HepG2 (cell line): ENCODE data around the gene NME8. TPM values are rescaled to one million over a fixed set of nuclear protein-coding genes. Genes with fewer than 3 reads are reported as not detected.
A peak's percentile ranks its signal among the peaks of the same experiment; 100 is the strongest.

ENCODE experiments used
- ARHGAP35 ChIP-seq: sonication (generic); formaldehyde crosslinking; IDR thresholded peaks from 2 replicates; pipeline ENCODE4 v1.9.0; 2022; ENCODE audit warnings: mild to moderate bottlenecking, inconsistent platforms, moderate library complexity, missing genetic modification reagents, borderline replicate concordance
- E2F2 ChIP-seq: sonication (generic); formaldehyde crosslinking; IDR thresholded peaks from 2 replicates; pipeline ENCODE4 v1.4.0; 2020; ENCODE audit warnings: missing genetic modification reagents, borderline replicate concordance
- FOXA1 ChIP-seq, 2 experiments: fragments of 450-650 bp in 1 of 2; sonication (generic) in 1 of 2; formaldehyde crosslinking in 1 of 2; IDR thresholded peaks; 2 replicates each; pipeline versions ENCODE4 v1.4.0 to v1.6.1; 2016 to 2020; ENCODE audit warnings: missing genetic modification reagents in 1 of 2
- HIVEP1 ChIP-seq: sonication (generic); formaldehyde crosslinking; IDR thresholded peaks from 2 replicates; pipeline ENCODE4 v1.4.0; 2020; ENCODE audit warnings: mild to moderate bottlenecking, missing genetic modification reagents
- HOXA7 ChIP-seq: sonication (generic); formaldehyde crosslinking; IDR thresholded peaks from 2 replicates; pipeline ENCODE4 v1.8.1; 2022; ENCODE audit warnings: mild to moderate bottlenecking, missing genetic modification reagents, moderate library complexity
- JUND ChIP-seq: sonication (generic); formaldehyde crosslinking; IDR thresholded peaks from 2 replicates; pipeline ENCODE4 v1.8.0; 2022; ENCODE audit warnings: mild to moderate bottlenecking, missing genetic modification reagents
- MIER2 ChIP-seq: IDR thresholded peaks from 2 replicates; pipeline ENCODE4 v1.6.1; 2016; ENCODE audit warnings: missing biosample characterization, missing genetic modification reagents
- NRL ChIP-seq: sonication (generic); formaldehyde crosslinking; IDR thresholded peaks from 2 replicates; pipeline ENCODE4 v1.5.0; 2020; ENCODE audit warnings: missing genetic modification reagents, mild to moderate bottlenecking, moderate library complexity, borderline replicate concordance
- POGZ ChIP-seq: sonication (generic); formaldehyde crosslinking; IDR thresholded peaks from 2 replicates; pipeline ENCODE4 v1.4.0; 2020; ENCODE audit warnings: mild to moderate bottlenecking, missing genetic modification reagents
- SIX4 ChIP-seq: sonication (generic); formaldehyde crosslinking; IDR thresholded peaks from 2 replicates; pipeline ENCODE4 v1.4.0; 2020; ENCODE audit warnings: missing genetic modification reagents
- TERF1 ChIP-seq: sonication (generic); formaldehyde crosslinking; IDR thresholded peaks from 2 replicates; pipeline ENCODE4 v1.8.0; 2022; ENCODE audit warnings: mild to moderate bottlenecking, missing genetic modification reagents, moderate library complexity
- ZFP91 ChIP-seq: sonication (generic); formaldehyde crosslinking; IDR thresholded peaks from 2 replicates; pipeline ENCODE4 v1.9.0; 2022; ENCODE audit warnings: missing genetic modification reagents, mild to moderate bottlenecking, borderline replicate concordance
- ZIK1 ChIP-seq: sonication (generic); formaldehyde crosslinking; IDR thresholded peaks from 2 replicates; pipeline ENCODE4 v1.5.0; 2020; ENCODE audit warnings: mild to moderate bottlenecking, low read depth, missing genetic modification reagents, borderline replicate concordance
- ZNF337 ChIP-seq: sonication (generic); formaldehyde crosslinking; IDR thresholded peaks from 2 replicates; pipeline ENCODE4 v1.5.1; 2020; ENCODE audit warnings: missing genetic modification reagents, low read depth, mild to moderate bottlenecking, borderline replicate concordance
- ZNF556 ChIP-seq: sonication (generic); formaldehyde crosslinking; IDR thresholded peaks from 2 replicates; pipeline ENCODE4 v1.4.0; 2020; ENCODE audit warnings: mild to moderate bottlenecking, missing genetic modification reagents, borderline replicate concordance
- ZNF674 ChIP-seq: sonication (generic); formaldehyde crosslinking; IDR thresholded peaks from 2 replicates; pipeline ENCODE4 v1.5.0; 2020; ENCODE audit warnings: low read depth, mild to moderate bottlenecking, missing genetic modification reagents
- ZUFSP ChIP-seq: sonication (generic); formaldehyde crosslinking; IDR thresholded peaks from 2 replicates; pipeline ENCODE4 v1.9.0; 2021; ENCODE audit warnings: missing genetic modification reagents, mild to moderate bottlenecking, borderline replicate concordance
- polyA plus RNA-seq, 8 experiments: library from polyadenylated mRNA; depleted of rRNA in 3 of 8; stranded (reverse) in 7 of 8; unstranded in 1 of 8; fragments of >200 nt; fragmentation: Illumina TruSeq in 4 of 8; extraction: Trizol in 4 of 8; gene quantifications; 2 replicates each; pipeline versions ENCODE4 v1.2.1 to v1.2.3, GENCODE V29; 2011 to 2016; ENCODE audit warnings: low read depth in 4 of 8, missing spikeins in 1 of 8, mixed read lengths in 1 of 8; ENCODE audit not compliant: insufficient read depth in 1 of 8
- total RNA-seq, 5 experiments: library from RNA; depleted of rRNA; stranded (reverse); fragments of >200 nt; fragmentation: Illumina TruSeq; extraction: Trizol; gene quantifications; 2 replicates each; pipeline ENCODE4 v1.2.3, GENCODE V29; 2016; ENCODE audit warnings: low read depth in 1 of 5

Gene NME8
- total and polyA plus RNA-seq, 2 of the 13 experiments (the other 11 are each of a cell fraction or from before 2014, with no cell fraction given) = not detected

GRCh38 chr7:37920849-37921805, 72.7 kb downstream of the NME8 start (continued):
- TF ChIP-seq E2F2 (CRISPR knock-in tag) (peak; percentile 79; the same call in 1 of the 2 replicates), NRL (CRISPR knock-in tag) (peak; percentile 32), ZNF337 (peak; percentile 83; the same call in 1 of the 2 replicates), ZNF674 (CRISPR knock-in tag) (no peak), HOXA7 (no peak), MIER2 (CRISPR knock-in tag) (no peak), POGZ (CRISPR knock-in tag) (peak; percentile 44; the same call in 1 of the 2 replicates), HIVEP1 (no peak), TERF1 (CRISPR knock-in tag) (no peak), SIX4 (CRISPR knock-in tag) (no peak), ZNF556 (CRISPR knock-in tag) (no peak; the same call in 1 of the 2 replicates), ARHGAP35 (CRISPR knock-in tag) (no peak; the same call in 1 of the 2 replicates), ZUFSP (CRISPR knock-in tag) (no peak), ZFP91 (CRISPR knock-in tag) (peak; percentile 88; the same call in 1 of the 2 replicates), JUND (CRISPR knock-in tag) (no peak), ZIK1 (0 out of 2 replicates have a peak, but pooled peaks have one; percentile 35), FOXA1 (IDR thresholded peaks at IDR 0.05) (no peak), FOXA1 (CRISPR knock-in tag; IDR thresholded peaks at IDR 0.05) (no peak)
